ENCODE measurements around the gene SLC24A3. TPM values are rescaled to one million over a fixed set of nuclear protein-coding genes. Genes with fewer than 3 reads are reported as not detected.

Gene SLC24A3
- total RNA-seq, 1 donor from 2014 or later = 0.11 TPM

- Mint-ChIP-seq H3K4me3 (ENCODE audit: unreplicated experiment) (no peak overlapping the region), H3K36me3 (ENCODE audit: unreplicated experiment) (no peaks in the 10 kb centered on the region), H3K9me3 (ENCODE audit: unreplicated experiment) (no peaks in the 10 kb centered on the region), H3K4me1 (ENCODE audit: unreplicated experiment) (no peaks in the 10 kb centered on the region), H3K27me3 (ENCODE audit: unreplicated experiment) (peaks cover 2% of the 10 kb centered on the region), H3K27ac (ENCODE audit: unreplicated experiment) (no peak overlapping the region)
- no peak for DNase-seq (ENCODE audit: extremely low spot score, unreplicated experiment)
- TF ChIP-seq, protein P1, sequence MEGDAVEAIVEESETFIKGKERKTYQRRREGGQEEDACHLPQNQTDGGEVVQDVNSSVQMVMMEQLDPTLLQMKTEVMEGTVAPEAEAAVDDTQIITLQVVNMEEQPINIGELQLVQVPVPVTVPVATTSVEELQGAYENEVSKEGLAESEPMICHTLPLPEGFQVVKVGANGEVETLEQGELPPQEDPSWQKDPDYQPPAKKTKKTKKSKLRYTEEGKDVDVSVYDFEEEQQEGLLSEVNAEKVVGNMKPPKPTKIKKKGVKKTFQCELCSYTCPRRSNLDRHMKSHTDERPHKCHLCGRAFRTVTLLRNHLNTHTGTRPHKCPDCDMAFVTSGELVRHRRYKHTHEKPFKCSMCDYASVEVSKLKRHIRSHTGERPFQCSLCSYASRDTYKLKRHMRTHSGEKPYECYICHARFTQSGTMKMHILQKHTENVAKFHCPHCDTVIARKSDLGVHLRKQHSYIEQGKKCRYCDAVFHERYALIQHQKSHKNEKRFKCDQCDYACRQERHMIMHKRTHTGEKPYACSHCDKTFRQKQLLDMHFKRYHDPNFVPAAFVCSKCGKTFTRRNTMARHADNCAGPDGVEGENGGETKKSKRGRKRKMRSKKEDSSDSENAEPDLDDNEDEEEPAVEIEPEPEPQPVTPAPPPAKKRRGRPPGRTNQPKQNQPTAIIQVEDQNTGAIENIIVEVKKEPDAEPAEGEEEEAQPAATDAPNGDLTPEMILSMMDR (IDR thresholded peaks at IDR 0.05) = no peak
Measured at GRCh38 chr20:19603376-19603750, 390.9 kb downstream of the SLC24A3 start.

GRCh38 chr20:19605786-19606485, 393.5 kb downstream of the SLC24A3 start:
- Mint-ChIP-seq H3K36me3 (ENCODE audit: unreplicated experiment) (no peaks in the 10 kb centered on the region), H3K4me3 (ENCODE audit: unreplicated experiment) (no peak overlapping the region), H3K27me3 (ENCODE audit: unreplicated experiment) (peaks cover 11% of the 10 kb centered on the region), H3K9me3 (ENCODE audit: unreplicated experiment) (no peaks in the 10 kb centered on the region), H3K27ac (ENCODE audit: unreplicated experiment) (no peak overlapping the region), H3K4me1 (ENCODE audit: unreplicated experiment) (no peaks in the 10 kb centered on the region)
- TF ChIP-seq, protein P1 (IDR thresholded peaks at IDR 0.05) = no peak
- DNase-seq (ENCODE audit: extremely low spot score, unreplicated experiment) = peak; percentile 19

DNA sequence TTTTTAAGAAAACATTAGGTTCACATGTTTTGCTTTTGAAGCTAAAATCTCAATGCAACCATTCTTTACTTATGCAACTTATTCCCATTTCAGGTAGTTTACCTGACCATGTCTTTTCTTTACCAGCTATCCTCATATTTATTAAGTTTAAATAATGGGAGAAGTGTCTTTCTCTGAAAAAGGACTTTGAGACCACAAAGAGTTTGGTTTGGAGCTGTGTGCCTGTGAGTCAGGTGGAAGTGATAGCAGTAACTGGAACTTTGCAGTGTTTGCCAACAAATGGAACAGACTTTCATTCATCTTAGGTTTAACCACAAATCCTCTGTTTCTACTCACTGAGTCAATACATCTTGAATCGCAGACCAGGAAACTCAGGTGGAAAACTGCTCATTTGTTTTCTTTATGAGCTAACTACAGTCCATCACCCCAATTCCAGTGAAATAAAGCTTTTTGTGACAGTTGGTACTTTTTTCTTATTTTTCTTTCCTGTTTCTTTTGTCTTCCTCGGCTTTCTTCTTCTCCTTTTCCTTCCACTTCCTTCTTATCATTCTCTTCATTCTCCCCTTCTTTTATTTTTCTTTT, 397.3 kb downstream of the SLC24A3 start:
- TF ChIP-seq, protein P1 (IDR thresholded peaks at IDR 0.05) = no peak
- H3K27me3 Mint-ChIP-seq (ENCODE audit: unreplicated experiment) = peaks cover 13% of the 10 kb centered on the region
- H3K9me3 Mint-ChIP-seq (ENCODE audit: unreplicated experiment) = no peaks in the 10 kb centered on the region
- no peaks in the 10 kb centered on the region for H3K36me3 Mint-ChIP-seq (ENCODE audit: unreplicated experiment)
- DNase-seq (ENCODE audit: extremely low spot score, unreplicated experiment) = no peak
- no peak overlapping the region for H3K27ac Mint-ChIP-seq (ENCODE audit: unreplicated experiment)
- H3K4me1 Mint-ChIP-seq (ENCODE audit: unreplicated experiment) = no peaks in the 10 kb centered on the region
- no peak overlapping the region for H3K4me3 Mint-ChIP-seq (ENCODE audit: unreplicated experiment)

GRCh38 chr20:19615629-19616028, 403.2 kb downstream of the SLC24A3 start:
- Mint-ChIP-seq H3K27ac (ENCODE audit: unreplicated experiment) (no peak overlapping the region), H3K27me3 (ENCODE audit: unreplicated experiment) (peaks cover 11% of the 10 kb centered on the region), H3K4me1 (ENCODE audit: unreplicated experiment) (no peaks in the 10 kb centered on the region), H3K9me3 (ENCODE audit: unreplicated experiment) (no peaks in the 10 kb centered on the region), H3K4me3 (ENCODE audit: unreplicated experiment) (no peak overlapping the region), H3K36me3 (ENCODE audit: unreplicated experiment) (no peaks in the 10 kb centered on the region)
- TF ChIP-seq, protein P1 (IDR thresholded peaks at IDR 0.05) = no peak
- no peak for DNase-seq (ENCODE audit: extremely low spot score, unreplicated experiment)

- Mint-ChIP-seq H3K36me3 (ENCODE audit: unreplicated experiment) (no peaks in the 10 kb centered on the region), H3K9me3 (ENCODE audit: unreplicated experiment) (no peaks in the 10 kb centered on the region), H3K4me1 (ENCODE audit: unreplicated experiment) (no peaks in the 10 kb centered on the region), H3K4me3 (ENCODE audit: unreplicated experiment) (no peak overlapping the region), H3K27ac (ENCODE audit: unreplicated experiment) (no peak overlapping the region), H3K27me3 (ENCODE audit: unreplicated experiment) (peaks cover 12% of the 10 kb centered on the region)
- TF ChIP-seq, protein P1 (IDR thresholded peaks at IDR 0.05) = no peak
- no peak for DNase-seq (ENCODE audit: extremely low spot score, unreplicated experiment)
Measured at GRCh38 chr20:19616081-19616480, 403.6 kb downstream of the SLC24A3 start.
